ENCODE measurements around the gene HADH.
"Not testable (repeated sequence)": the region's sequence is repeated elsewhere in the genome, so short reads cannot be mapped to it uniquely, and the experiment has no call there.

The HADH gene

DNA sequence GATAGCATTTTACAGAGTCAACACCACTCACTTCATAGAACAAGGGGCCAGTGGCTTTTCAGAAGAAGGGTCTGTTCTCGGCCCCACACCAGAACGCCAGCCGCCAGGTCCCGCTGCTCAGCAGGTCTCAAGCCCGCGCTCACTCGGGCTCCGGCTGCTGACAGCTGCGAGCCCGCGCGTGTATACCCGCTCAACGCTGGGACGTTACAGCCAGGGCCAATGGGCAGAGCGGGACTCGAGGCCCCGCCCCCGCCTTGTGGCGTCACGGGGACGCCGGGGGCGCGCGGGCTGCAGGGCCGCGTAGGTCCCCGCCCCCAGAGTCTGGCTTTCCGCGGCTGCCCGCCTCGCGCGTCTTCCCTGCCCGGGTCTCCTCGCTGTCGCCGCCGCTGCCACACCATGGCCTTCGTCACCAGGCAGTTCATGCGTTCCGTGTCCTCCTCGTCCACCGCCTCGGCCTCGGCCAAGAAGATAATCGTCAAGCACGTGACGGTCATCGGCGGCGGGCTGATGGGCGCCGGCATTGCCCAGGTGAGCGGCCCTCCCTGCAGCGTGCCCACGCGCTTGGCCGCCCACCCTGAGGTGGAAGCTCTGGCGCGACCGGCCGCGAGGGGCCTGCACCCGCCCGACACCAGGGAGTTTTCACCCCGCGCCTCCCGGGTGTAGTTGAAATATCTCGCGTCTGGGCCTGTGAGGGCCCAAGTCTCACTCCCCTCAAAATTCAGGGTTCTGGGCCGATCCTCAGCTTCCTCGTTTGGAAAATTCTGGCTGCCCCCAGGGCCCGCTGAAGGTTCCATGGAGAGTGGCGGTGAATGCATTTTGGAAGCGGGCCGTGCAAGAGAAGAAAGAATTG lies at the start of gene HADH:
TSS of gene HADH (plus strand) at position 353 of the 850 bp plus-strand sequence. CDS start at position 397, 44 bp downstream.
- DNase-seq (ENCODE audit: low spot score): peak; percentile 97

DNA sequence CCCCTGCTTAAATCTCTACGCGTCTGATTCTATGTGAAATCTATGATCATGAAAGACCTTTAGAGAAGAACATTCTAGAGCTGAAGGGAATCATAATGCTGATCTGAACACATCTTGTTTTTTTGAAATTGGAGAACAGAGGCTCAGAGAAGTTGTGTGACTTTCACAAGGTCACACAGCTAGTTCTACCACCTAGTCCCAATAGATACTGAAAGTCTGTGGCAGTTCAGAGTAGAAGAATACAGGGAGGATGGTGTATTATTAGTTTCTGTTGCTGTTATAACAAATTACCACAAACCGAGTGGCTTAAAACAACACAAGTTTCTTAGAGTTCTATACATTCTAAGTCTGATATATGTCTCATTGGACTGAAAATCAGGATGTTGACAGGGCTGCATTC lies 43.9 kb upstream of the HADH start:
- DNase-seq (ENCODE audit: low spot score): no peak

- DNase-seq (ENCODE audit: low spot score): no peak
Measured at GRCh38 chr4:107950746-107951540, 38.7 kb upstream of the HADH start.

- no peak for DNase-seq (ENCODE audit: low spot score)
Measured at GRCh38 chr4:107951551-107951950, 38.1 kb upstream of the HADH start.

GRCh38 chr4:107956011-107956410 lies 33.7 kb upstream of the HADH start:
- DNase-seq (ENCODE audit: low spot score): no peak

DNA sequence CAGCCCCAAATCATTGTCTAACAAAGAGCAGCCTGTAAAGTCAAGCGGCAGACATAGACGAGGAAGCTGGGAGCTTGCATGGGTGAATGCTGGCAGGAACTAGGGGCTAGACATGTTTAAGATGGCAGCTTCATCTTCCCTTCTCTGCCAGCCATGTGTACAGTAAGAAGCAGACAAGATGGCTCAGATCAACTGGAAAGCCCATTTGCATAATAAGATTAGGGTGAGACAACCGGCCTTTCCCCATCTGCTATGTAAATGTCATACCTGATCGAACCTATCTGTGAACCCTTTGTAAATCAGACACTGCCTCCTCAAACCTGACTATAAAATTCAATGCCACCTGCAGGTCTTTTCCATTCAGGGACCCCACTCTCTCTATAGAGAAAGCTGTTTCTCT lies 22.8 kb upstream of the HADH start:
- no peak for DNase-seq (ENCODE audit: low spot score)

DNA sequence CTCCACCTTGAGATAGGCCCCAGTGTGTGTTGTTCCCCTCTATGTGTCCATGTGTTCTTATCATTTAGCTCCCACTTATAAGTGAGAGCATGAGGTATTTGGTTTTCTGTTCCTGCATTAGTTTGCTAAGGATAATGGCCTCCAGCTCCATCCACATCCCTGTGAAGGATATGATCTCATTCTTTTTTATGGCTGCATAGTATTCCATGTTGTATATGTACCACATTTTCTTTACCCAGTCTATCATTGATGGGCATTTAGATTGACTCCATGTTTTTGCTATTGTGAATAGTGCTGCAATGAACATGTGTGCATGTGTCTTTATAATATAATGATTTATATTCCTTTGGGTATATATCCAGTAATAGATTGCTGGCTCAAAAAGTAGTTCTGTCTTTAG lies 22.2 kb upstream of the HADH start:
- DNase-seq (ENCODE audit: low spot score): not testable (repeated sequence)

DNA sequence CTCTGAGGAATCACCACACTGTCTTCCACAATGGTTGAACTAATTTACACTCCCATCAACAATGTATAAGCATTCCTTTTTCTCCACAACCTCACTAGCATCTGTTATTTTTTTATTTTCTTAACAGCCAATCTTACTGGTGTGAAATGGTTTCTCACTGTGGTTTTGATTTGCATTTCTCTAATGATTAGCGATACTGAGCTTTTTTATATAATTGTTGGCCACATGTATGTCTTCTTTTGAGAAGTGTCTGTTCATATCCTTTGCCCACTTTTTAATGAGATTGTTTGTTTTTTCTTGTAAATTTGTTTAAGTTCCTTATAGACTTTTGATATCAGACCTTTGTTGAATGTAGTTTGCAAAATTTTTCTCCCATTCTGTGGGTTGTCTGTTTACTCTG lies 21.8 kb upstream of the HADH start:
- DNase-seq (ENCODE audit: low spot score): not testable (repeated sequence)

GRCh38 chr4:107970063-107970798 lies 19.5 kb upstream of the HADH start:
- no peak for DNase-seq (ENCODE audit: low spot score)

DNA sequence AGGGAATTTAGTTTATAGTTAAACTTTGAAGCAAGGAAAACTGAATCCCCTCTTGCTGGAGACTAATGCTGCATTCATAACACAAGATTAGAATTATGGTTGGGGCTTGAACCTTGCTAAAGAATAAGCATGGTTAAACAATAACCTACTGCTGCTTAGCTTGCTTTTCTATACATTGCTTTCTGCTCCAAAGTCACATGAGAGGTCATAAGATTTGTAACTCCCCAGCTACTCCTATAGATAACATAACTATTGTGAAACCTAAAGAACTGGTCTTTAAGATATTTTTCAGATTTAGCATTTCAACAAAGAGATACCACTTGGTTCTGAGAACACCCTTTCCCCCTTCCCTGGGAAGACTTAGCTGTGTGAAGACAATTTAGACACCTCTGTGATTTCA lies 17.1 kb upstream of the HADH start:
- DNase-seq (ENCODE audit: low spot score): no peak

DNA sequence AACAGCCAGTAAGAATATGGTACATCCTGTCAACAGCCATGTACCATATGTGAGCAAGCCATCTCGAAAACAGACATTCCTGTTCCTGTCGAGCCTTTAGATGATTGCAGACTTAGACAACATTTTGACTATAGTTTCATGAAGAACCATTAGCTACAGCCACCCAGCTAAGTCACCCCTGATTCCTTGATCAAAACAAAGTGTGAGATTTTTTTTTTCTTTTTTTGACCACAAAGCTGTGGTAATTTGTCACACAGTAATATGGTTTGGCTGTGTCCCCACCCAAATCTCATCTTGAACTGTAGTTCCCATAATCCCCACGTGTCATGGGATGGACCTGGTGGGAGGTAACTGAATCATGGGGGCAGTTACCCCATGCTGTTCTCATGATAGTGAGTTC lies 15.2 kb upstream of the HADH start:
- no peak for DNase-seq (ENCODE audit: low spot score)

DNA sequence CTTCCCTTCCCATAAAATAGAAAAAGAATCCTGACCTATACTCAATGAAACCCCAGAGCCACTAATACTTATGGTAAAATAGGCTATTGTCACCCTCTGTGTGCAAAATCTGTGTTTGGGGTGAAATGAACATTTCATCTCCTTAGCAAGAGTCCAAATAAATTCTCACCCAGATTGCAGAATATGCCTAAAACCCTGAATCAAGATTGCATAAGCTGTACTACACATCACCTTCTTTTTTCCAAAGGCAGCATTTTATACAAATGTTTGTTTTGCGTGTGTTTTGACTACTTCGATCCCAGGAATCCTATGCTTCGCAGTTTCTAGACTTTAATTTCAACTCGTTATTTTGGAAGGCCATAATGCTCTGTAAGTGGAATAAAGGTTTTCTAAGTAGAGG lies 12.2 kb upstream of the HADH start:
- no peak for DNase-seq (ENCODE audit: low spot score)

GRCh38 chr4:107977966-107978705 lies 11.6 kb upstream of the HADH start:
- no peak for DNase-seq (ENCODE audit: low spot score)

DNA sequence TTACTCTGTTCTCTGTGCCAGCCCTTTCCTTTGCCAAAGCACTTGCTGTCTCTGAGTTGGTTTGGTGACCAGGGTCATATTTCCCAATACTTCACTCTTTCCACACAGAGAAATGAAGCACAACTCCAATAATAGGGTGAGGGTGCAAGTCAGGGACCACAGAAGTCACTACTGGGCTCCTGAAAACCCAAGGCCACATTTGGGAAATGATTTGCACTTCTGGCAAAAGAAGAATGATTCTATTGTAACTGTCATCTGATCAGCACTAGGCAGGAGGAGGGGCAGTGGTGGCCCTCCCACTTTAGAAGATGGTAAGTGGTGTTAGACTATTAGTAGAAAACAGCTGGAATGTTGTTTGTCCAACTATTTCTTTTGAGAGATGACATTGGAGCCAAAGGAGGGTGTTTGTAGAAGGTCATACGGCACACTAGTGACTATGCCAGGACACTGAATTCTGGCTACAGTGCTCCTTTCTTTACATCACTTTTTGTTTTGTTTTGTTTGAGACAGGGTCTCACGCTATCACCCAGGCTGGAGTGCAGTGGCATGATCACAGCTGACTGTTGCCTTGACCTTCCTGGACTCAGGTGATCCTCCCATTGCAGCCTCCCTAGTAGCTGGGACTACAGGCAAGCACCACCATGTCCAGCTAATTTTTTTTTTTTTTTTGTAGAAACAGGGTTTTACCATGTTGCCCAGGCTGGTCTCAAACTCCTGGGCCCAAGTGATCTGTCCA lies 10.8 kb upstream of the HADH start:
- no peak for DNase-seq (ENCODE audit: low spot score)

DNA sequence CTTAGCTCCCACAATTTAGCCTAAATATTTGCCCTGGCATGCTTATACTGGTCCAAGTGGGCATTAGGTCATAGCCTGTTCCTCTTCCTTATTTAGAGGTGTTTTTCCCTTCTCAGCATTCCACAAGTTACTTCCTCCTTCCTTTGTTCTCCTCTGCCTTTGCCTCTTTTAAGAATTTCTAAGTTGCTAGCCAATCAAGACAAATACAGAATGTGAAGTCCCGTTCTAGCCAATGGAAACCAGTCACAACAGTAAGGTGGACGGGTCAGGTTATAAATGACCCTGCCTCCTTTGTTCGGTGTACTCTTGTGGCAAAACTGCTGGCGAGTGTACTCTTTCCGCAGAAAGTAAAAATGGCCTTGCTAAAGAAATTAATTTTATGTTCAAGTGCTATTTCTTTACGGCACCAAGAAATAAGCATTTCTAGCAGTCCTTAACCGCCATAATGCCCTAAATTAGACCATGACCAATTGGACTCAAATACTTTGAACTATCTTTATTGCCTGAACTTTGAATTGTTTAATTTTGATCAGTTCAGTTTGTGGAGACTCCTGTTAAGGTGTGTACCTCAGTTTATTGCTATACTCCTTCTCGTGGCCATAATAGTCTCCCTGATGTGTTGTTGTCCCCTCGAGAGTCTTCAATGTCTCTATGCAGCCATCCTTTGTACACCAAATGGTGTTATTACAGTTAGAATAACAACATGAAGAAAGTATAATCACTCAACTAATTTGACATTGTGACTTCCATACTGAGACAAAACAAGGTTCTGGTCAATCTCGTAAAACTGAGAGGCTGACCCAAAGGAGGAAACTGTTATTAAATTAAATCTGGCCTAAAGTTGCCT lies 1.6 kb upstream of the HADH start:
- DNase-seq (ENCODE audit: low spot score): no peak

GRCh38 chr4:107988763-107989035 lies 990 bp upstream of the HADH start:
- DNase-seq (ENCODE audit: low spot score): no peak

DNA sequence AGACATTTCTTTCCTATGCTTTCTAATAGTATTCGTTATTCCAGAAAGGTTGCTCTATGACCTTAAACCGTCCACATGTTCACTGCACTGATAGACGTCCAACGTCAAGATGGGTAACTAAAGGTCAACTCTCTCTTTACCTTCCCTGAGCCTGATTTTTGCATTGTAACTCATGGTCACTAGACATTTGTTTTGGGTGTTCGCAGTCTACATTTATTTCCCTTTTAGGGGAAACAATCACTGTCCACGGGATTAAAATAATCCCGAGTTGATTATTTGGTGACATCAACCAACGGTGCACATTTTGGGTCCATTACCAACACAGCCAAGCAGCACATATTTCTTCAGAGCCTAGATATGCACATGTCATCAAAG lies 540 bp upstream of the HADH start:
- no peak for DNase-seq (ENCODE audit: low spot score)

- DNase-seq (ENCODE audit: low spot score): no peak
Measured at GRCh38 chr4:107991945-107992630, 2.4 kb downstream of the HADH start.

DNA sequence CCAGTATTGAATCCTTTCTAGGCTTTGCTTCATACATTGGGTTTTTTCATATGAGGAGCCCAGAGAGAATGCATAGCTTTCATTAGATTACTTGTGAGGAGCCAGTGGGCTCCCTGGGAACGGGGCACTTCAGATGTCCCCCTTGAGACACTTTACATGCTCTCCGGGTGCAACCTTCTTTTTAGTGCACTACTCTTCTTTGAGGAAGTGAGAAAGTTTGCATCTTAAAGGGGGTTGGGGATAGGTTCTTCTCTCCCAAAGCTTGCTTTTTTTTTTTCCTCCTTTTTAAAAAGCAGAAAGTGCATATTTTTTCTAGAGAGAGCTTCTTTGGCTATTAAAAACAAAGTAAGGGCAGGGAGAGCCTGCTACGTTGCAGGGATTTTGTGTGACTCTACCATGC lies 4.3 kb downstream of the HADH start:
- DNase-seq (ENCODE audit: low spot score): peak; percentile 59

DNA sequence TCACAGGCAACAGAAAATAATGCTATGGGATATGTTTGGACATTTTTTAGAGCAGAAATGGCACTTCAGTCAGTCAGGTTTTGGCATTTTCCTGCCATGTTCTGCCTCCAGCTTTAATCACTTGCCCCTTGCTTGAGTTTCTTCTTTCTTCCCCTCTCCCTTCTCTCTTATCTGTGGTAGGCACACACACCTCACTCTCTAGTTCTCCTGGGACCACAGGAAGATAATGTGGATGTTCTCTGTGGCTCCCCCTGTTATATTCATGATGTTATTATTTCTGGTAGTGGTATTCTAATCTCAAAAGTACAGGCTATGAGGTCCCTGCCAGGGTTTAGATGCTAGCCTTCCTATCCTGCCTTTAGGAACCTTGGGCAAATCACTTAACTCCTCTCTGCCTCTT lies 5.2 kb downstream of the HADH start:
- DNase-seq (ENCODE audit: low spot score): no peak

Data from germinal center (tissue), 1 donor.